IPS-NIHi11 (cell line): Measurements from ENCODE around the gene EIF4EBP3.

Experiments
- DNase-seq: peaks from one replicate; pipeline ENCODE4 v3.0.0; 2012; ENCODE audit warnings: mixed read lengths, low spot score

EIF4EBP3 gene

GRCh38 chr5:140547508-140548299, at the start of gene EIF4EBP3:
EIF4EBP3 (plus strand) TSS chr5:140547662; CDS start chr5:140547738, 76 bp downstream.
- DNase-seq: peak; percentile 94

- DNase-seq: no peak
Observed at GRCh38 chr5:140497897-140498296, 49.6 kb upstream of the EIF4EBP3 start.

- DNase-seq: no peak
Observed at GRCh38 chr5:140498591-140498990, 48.9 kb upstream of the EIF4EBP3 start.

GRCh38 chr5:140502834-140503233, 44.6 kb upstream of the EIF4EBP3 start:
- DNase-seq: no peak

- DNase-seq: no peak
Observed at GRCh38 chr5:140509898-140510297, 37.6 kb upstream of the EIF4EBP3 start.

- no peak for DNase-seq
Observed at GRCh38 chr5:140513124-140513523, 34.3 kb upstream of the EIF4EBP3 start.

- DNase-seq: no peak
Observed at GRCh38 chr5:140524003-140524402, 23.5 kb upstream of the EIF4EBP3 start.

- DNase-seq: no peak
Observed at GRCh38 chr5:140540227-140540626, 7.2 kb upstream of the EIF4EBP3 start.

- no peak for DNase-seq
Observed at GRCh38 chr5:140542972-140543371, 4.5 kb upstream of the EIF4EBP3 start.

- no peak for DNase-seq
Observed at GRCh38 chr5:140544986-140545385, 2.5 kb upstream of the EIF4EBP3 start.

- DNase-seq: no peak
Observed at GRCh38 chr5:140545606-140546005, 1.9 kb upstream of the EIF4EBP3 start.

- DNase-seq: no peak
Observed at GRCh38 chr5:140546851-140547507, 483 bp upstream of the EIF4EBP3 start.

- no peak for DNase-seq
Observed at GRCh38 chr5:140548300-140548688, 832 bp downstream of the EIF4EBP3 start.

GRCh38 chr5:140548791-140549190, 1.3 kb downstream of the EIF4EBP3 start:
- DNase-seq: no peak

GRCh38 chr5:140549237-140550144, 2.0 kb downstream of the EIF4EBP3 start:
- DNase-seq: no peak

GRCh38 chr5:140550147-140551079, 3.0 kb downstream of the EIF4EBP3 start:
- no peak for DNase-seq

- no peak for DNase-seq
Observed at GRCh38 chr5:140551872-140552271, 4.4 kb downstream of the EIF4EBP3 start.

- DNase-seq: no peak
Observed at GRCh38 chr5:140553657-140554056, 6.2 kb downstream of the EIF4EBP3 start.

GRCh38 chr5:140554454-140554853, 7.0 kb downstream of the EIF4EBP3 start:
- DNase-seq: no peak

- DNase-seq: no peak
Observed at GRCh38 chr5:140555747-140556312, 8.4 kb downstream of the EIF4EBP3 start.

GRCh38 chr5:140556438-140556837, 9.0 kb downstream of the EIF4EBP3 start:
- no peak for DNase-seq
